ENCODE measurements around the gene MRPL4.

The MRPL4 gene

DNA sequence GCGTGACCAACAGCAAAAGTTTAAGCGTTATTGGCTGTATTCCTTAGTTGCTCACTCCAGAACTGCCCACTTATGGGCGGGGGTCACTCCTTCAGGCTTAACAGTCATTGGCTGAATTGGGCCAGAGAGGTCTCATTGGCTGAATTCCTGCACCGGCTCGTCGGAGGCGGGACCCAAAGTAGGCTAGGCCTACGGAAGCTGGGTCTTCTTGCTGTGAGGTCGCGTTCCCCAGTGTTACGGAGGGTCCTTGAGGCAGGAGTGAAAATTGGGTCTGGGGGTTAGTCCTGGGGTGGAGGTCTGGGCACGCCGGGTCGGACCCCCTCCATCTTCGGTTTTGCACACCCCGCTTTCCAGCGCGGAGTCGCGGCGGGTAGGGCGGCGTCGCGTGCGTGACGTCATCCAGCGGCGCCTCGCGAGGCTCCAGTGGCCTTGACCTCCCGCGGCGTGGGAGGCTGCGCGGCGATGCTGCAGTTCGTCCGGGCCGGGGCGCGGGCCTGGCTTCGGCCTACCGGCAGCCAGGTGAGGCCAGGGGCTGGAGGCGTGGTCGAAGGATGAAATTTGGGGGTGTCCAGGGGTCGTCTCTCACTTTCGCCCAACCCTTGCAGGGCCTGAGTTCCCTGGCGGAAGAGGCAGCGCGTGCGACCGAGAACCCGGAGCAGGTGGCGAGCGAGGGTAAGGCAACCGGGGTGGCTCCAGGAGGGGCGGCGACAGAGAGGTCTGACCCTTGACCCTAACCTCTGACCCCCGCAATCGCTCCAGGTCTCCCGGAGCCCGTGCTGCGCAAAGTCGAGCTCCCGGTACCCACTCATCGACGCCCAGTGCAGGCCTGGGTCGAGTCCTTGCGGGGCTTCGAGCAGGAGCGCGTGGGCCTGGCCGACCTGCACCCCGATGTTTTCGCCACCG, at the start of gene MRPL4:
Gene MRPL4, plus strand, starts transcription at position 423 of the 903 bp plus-strand sequence. Its CDS starts 40 bp downstream, at position 463.
- DNase-seq, result peak; percentile 99

DNA sequence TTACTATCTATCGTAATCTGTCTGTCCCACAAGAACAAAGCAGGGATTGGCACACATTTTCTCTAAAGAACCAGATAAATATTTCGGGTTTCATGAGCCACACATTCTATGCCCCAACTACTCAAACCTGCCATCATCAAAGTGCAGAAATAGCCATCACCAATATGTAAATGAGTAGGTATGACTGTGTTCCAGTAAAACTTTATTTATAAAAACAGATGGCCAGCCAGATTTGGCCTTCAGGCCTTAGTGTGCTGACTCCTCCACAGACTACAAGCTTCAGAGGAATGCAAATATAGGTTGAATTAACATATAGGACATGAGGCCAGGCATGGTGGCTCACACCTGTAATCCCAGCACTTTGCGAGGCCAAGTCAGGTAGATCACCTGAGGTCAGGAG, 48.3 kb upstream of the MRPL4 start:
- no peak for DNase-seq

DNA sequence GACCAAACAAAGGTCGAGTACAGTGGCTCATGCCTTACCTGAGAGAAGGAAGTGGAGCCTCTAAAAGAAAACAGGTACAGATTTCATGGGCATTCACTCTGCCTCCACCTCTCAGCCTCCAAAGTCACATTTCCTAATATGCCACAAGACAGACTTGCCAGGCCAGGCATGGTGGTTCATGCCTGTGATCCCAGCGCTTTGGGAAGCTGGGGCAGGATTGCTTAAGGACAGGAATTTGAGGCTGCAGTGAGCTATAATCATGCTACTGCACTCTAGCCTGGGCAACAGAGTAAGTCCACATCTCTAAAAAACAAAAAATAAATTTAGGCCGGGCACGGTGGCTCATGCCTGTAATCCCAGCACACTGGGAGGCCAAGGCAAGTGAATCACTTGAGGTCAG, 46.4 kb upstream of the MRPL4 start:
- no peak for DNase-seq

DNA sequence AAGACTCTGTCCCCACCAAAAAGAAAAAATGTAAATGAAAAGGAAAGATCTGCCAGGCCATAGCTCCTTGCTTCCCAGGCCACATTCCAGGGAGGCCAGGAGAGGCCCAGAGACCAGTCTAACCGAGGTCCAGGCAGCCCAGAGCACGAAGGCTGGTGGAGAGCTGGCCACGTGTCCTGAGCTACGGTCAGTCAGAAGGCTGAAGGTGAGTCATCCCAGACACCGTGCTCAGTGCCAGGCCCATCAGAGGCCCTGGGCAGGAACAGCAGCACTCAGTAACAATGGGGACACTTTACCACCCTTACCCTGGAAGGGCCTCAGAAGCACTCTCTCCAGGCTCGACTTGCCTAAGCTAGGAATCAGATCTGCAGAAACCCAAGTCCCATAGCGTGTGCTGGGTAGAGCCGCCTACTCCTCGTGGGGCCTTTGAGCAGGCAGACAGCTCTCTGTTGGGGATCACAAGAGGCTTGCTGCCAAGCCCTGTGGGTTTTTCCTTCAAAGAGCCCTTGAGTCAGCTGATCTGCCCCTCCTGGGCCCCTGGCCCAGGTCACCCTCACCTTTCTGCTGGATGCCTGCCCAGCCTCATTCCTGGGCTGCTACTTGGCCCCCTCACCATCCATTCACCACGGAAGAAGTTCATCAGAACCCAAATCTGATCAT, 45.7 kb upstream of the MRPL4 start:
- no peak for DNase-seq

DNA sequence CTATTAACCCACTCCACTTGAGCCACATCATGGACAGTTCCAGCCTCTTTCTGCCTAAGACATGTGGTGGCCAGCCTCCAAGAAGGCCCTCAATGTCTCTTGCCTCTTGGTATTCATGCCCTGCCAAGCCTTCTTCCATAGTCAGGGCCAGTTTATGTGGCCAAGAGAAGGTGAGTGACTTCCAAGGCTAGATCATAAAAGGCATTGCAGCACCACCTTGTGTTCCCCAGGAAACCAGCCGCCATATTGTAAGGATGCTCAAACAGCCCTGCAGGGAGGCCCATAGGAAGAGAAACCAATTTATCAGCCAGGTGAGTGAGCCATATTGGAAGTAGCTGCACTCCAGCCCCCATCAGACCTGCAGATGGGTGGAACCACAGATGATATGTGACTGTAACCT, 45.0 kb upstream of the MRPL4 start:
- DNase-seq, result no peak

DNA sequence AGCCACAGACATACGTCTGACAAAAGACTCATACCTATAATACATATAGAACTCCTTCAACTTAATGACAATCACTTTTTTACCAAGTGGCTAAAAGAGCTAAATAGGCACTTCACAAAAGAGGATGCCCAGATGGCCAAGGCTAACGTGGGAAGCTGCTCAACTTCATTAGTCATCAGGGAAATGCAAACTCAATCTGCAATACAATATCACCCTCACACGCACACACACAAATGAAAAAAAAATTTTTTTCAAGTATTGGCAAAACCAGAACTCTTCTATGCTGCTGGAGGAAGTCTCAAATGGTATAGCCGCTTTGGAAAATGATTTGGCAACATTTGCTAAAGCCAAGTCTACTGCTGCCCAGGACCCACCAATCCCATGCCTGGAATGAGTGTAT, 42.7 kb upstream of the MRPL4 start:
- peak; percentile 25 for DNase-seq

DNA sequence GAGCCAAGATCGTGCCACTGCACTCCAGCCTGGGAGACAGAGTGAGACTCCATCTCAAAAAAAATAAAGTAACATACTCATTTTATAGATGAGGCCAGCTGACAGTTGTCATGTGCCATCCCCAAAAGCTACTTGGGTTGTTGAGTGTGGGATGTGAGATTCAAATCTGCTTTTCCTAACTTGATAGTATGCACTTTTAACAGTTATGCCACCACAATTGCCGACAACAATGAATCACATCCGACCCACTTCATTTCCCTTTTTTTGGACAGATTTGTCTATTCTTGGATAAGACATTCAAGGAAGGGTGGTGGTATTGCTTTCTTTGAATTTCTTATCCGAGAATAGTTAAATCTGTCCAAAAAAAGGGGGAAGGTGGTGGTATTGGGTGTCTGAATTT, 41.0 kb upstream of the MRPL4 start:
- no peak for DNase-seq

DNA sequence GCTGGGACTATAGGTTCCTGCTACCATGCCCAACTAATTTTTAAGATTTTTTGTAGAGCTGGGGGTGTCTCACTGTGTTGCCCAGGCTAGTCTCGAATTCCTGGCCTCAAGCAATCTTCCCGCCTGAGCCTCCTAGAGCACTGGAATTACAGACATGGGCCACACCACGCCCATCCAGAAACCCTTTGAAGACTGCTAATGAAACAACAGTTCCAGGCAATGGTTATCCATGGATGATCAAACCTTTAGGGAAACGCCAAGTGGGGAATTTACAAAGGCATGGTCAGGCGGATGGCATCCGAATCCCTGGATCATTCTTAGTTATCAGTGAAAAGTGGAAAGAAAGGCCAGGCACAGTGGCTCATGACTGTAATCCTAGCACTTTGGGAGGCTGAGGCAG, 40.3 kb upstream of the MRPL4 start:
- no peak for DNase-seq

DNA sequence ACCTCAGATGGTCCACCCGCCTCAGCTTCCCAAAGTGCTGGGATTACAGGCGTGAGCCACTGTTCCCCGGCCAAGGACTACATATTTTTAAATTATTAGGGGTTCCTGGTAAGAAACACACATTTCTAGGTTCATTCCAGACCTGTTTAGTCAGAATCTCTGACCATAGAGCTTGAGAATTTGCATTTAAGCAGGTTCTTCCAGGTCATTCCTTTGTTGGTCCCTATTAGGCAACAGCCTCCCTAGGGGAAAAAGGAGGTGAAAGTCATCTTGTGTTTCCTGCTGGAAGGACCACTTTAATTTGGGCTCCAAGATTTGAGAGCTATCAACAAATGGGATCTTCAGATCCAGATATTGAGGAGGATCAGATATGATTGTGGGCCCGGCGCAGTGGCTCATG, 37.2 kb upstream of the MRPL4 start:
- DNase-seq, result no peak

DNA sequence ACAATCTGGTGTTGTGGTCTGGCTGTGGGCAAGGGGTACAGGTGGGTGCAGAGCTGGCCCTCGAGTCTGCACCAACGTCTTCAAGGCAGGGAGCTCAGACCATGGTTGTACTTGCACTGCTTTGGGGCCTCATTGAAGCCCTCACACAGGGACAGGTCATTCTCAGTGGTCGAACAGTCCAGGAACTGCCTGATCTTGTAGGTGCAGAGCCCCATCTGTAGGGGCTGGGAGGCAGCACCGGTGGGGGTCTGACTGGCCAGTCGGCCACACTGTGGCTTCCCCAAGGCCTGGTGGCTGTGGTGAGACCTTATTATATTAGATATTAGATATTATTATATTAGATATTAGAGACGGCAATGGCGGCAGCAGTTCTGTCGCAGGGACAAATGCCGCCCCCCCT, 34.9 kb upstream of the MRPL4 start:
- DNase-seq, result no peak

DNA sequence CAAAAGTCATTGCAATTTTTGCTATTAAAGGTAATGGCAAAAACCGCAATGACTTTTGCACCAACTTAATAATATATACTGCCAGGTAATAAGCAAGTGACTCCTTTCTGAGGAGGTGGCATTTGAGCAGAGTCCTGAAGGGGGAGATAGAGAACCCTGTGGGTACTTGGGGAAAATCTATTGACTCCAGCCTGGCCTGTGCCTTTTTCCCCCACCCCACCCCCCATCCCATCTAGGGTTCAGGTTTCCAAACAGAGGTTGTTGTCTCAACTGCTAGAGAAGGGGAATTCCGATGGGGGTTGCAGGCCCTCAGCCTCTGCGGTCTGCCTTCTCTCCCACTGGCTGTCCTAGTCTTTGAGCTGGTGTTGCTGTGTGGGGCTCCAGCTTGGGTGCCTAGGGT, 32.3 kb upstream of the MRPL4 start:
- DNase-seq, result peak; percentile 13

DNA sequence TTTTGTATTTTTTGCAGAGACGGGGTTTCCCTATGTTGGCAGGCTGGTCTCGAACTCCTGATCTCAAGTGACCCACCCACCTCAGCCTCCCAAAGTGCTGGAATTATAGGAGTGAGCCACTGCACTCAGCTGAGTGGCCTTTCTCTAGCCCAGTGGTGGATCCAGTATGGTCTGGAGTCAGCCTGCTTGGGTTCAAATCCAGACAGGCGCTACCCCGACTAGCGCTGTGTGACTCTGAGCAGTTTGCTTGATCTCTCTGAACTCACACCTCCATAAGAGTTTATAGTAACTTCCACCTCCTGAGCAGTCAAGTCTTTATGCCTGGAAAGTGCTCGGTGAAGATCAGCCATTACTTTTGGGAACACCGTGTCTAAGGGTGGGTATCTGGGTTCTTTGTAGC, 31.3 kb upstream of the MRPL4 start:
- no peak for DNase-seq

DNA sequence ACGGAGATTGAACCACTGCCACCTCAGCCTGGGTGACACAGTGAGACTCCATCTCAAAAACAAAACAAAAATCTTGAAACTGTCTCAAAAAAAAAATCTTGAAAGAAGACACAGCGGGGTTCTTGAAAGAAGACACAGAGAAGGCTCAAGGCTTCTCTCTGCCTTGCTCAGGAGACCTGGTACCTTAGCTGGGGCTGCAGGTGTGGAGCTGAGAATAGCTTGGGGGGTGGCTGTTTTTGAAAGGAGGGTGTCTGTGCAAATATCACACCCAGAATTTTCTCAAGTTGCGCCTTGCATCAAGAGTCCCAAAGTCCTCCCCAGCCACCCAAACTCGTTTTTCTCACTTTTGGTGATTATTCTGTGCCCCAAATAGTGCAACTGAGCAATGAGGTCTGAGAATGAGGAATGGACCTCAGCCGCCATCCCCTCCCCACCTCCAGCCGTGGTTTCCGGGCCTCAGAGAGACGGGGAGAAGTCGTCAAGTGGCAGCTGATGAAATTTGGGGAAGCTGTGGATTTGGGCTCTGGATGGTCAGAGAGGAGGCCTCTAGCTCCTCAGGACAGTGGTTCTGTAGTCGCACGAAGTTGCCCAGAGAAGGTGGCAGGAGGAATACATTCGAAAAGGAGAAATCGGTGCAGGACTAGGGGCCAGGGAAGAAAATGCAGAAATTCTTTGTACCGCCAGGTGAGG, 29.7 kb upstream of the MRPL4 start:
- no peak for DNase-seq

DNA sequence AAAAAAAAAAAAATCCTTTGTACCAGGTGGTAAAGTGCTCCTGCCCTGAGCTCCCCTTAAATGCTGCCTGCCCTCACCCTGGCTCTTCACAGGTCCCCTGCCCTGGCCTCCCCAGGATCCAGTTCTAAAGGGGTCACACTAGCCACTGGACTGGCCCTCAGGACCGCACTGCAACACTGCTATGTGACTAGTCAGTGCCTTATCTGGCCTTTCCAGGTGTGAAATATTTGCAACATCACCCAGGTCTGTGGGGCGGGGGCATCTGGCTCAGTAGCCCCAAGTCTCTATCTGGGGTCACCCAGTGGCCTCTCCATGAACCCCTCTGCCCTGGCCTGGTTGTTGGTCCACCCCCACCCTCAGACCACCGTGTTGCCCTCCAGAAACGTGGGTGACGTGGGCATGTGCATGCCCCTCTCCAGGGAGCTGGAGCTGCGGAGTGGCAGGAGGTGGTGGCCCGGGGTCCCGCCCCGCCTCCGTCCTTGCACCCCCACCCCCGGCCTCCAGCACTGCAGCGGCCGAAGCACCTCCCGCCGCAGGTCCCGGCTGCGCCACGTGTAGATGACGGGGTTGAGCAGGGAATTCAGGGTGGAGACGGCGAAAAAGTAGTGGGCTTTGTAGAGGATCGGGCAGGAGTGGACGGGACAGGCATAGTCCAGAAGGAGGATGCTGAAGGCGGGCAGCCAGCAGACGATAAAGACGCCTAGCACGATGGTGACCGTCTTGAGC, 28.4 kb upstream of the MRPL4 start:
- no peak for DNase-seq

DNA sequence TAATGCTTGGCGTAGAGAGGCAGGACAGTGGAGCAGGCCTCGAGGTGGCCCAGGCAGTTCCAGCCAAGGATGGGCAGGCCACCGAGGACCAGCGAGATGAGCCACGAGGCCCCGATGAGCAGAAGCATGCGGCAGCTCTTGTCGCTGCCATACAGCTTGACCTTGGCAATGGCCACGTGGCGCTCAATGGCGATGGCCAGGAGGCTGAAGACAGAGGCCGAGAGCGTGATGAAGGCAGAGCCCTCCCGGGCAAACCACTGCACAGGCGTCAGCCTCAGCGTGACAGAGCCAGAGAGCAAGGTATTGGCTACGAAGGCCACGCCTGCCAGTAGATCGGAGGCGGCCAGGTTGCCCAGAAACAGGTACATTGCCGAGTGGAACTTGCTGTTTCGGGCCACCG, 27.7 kb upstream of the MRPL4 start:
- DNase-seq, result no peak

DNA sequence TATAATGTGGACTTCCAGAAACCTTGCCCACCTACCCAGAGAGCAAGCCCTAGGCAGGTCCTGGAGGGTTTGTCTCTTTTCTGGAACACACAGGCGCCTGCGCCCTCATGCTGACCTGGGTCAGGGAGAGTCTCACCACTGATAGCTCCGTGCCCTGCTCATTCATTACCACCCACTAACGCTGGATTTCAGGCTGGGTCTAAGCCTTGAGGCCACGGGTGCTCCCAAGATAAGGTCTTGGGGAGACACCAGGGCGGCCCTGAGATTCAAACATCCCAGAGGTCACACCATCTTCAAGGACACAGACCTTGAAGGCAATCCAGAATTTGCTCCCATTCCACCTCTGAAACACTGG, 26.0 kb upstream of the MRPL4 start:
- DNase-seq, result no peak

DNA sequence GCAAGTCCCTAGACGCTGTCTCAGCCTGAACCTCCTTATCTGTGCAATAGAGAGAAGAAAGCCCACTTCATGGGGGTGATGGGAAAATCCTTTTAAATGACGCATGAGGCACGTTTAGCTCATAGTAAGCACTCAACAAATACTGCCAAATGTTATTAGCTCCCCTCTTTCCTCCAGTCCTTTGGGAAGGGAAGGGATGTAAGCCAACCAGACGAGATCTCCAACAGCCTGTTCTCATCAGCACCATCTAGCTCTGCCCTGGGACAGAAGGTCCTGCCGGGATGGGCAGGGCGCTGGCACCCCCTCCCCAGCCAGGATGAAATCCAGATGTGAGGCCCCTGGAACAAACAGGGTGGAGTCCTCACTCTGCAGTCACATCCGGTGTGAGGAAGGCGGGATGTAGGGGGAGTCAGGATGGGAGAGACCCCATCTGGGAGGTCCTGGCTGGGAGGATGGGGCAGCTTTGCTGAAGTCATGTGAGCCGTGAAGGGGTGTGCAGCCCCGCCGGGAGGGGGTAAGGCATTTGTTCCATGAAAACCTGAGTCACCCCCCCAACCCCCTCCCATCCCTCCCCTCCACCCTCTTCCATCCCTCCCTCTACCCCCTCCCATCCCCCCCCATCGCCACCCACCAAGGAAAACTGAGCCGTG, 25.5 kb upstream of the MRPL4 start:
- no peak for DNase-seq

DNA sequence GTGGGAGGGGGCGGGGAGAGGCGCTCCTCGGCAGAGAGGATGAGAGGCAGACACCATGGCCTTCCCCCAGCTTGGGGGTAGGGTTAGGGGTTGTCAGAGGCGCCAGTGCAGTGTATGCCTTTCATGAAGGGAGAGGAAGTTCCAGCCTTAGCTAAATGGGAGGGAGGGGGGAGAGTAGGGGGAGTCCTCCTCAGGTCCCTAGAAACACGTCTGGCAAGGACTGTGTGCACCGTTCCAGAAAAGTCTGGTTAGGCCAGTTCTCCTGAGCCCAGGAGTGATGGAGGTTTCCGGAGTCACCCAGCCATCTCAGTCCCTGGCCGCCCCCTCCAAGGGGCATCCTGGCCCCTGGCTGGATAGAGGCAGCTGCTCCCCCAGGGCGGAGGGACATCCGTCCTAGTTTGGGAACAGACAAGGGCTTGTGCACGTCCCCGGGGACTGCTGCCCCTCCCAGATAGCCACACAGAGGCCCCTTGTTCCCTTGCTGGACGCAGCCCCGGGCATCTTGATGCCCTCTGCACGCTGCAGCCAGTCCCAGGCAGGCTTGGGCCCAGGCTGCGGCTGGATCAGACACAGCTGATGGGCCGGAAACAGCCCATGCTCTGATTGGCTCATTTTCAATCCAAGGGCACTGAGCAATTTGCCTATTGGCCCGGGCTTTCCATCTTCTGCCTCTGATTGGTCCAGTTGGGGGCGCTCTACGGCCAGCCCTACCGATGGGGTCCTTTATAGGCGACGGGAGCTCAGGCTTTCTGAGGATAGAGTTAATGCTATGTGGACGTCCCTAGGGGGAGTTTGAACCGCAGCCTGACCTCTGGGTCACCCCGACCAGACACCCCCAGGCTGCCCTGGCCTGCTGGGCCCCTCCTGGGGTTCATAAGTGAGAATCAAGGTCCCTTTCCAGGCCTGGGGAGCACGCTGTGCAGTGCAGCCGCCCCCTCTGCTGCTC, 24.7 kb upstream of the MRPL4 start:
- DNase-seq, result no peak

DNA sequence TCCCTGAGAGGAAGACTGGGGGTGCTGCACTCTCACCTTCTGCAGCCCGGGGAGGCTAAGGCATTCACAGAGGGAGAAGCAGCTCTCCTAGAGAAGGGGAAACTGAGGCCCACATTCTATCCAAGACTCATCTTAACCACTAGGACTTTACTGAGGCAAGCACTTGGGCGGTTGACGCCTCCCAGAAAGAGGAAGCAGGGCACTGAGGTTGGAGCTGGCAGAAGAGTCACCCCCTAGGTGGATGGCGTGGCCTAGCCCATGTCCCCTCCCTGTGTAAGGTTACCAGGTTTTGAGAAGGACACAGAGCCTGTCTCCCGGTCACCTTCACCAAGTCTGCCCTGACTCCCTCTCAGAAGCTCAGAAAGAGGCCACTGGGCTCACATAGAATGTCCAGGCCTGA, 23.6 kb upstream of the MRPL4 start:
- no peak for DNase-seq

DNA sequence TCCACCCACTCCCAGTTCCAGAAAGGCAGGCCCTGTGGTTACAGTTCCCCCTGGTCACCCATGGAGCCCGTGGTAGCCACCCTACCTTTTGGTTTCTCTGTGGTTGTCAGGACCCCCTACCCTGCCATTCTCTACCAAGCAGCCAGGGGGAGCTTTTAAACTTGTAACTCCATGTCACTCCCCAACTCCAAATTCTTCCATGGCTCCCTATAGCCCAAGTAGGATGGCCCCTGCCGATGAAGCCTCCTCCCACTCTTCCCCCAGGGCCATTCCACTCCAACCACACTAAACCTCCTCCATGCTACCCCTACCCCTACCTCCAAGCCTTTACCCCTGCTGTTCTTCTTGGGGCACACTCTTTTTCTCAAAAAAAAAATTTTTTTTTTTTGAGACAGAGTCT, 23.1 kb upstream of the MRPL4 start:
- DNase-seq, result peak; percentile 30

DNA sequence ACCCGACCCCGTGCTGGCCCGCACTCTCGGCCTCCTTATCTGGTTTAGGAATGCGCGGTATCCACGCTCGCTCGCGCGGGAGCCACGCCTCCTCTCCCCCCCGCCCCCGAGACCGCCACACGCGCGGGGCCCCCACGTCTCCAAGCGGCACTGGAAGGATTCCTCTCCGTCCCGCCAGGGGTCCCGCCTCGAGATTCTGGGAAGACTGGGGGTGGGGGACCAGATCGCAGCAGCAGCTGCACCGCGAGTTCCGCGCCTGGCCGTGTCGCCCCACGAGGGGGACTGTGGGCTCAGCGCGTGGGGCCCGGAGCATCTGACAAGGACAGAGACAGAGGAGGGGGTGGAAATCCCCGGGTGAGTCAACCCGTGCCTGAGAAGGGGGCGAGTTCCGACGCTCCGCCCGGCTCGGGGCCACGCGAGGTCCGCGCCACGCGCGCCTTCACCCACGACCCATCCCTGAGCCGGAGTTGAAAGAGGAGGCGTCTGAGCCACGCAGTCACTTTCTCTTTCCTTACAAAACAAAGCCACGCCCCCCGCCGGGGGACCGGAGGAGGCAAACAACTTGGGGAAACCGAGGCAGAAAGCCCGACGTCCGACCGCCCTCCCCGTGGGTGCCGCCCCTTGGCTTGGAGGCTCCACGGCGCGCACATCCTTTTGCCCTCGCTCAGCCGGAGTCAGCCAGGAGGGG, 21.7 kb upstream of the MRPL4 start:
- DNase-seq, result no peak
